Measurements from ENCODE around the gene DAPP1.

The DAPP1 gene

GRCh38 chr4:99915449-99915848 lies 98.8 kb downstream of the DAPP1 start:
- no peak for DNase-seq (ENCODE audit: low spot score)

- DNase-seq (ENCODE audit: low spot score) = no peak
Observed at GRCh38 chr4:99917575-99917974, 100.9 kb downstream of the DAPP1 start.

GRCh38 chr4:99918656-99919055 lies 102.0 kb downstream of the DAPP1 start:
- no peak for DNase-seq (ENCODE audit: low spot score)

Data from AG08396 (cell line).